A549 (cell line): Measurements from ENCODE around the gene MAP1S. TPM values are rescaled to one million over a fixed set of nuclear protein-coding genes. Genes with fewer than 3 reads are reported as not detected.

Source experiments
- ATAC-seq, 2 experiments: fragments of 200-7000 bp in 1 of 2; fragments of >200 bp in 1 of 2; cut with Nextera tagmentation in 1 of 2; cut with Tn5 transposase in 1 of 2; 3 replicates each; pipeline versions ENCODE4 v1.8.0 to v1.9.1; 2018 to 2020; ENCODE audit warnings: mild to moderate bottlenecking in 1 of 2, moderate library complexity in 1 of 2
- CTCF ChIA-PET: fragments of 300-600 bp; sonication (Branson Sonifier 250); formaldehyde crosslinking; extraction: SDS; loops from one replicate; lab custom pipeline; 2021; ENCODE audit warnings: antibody characterized with exemption, inconsistent platforms; lab: Yijun Ruan, JAX
- POLR2A ChIA-PET: fragments of 350-600 bp; formaldehyde crosslinking; extraction: SDS; loops from one replicate; lab custom pipeline; 2021; ENCODE audit warnings: antibody characterized with exemption, inconsistent platforms; lab: Yijun Ruan, JAX
- DNase-seq, 2 experiments: peaks; one replicate each; pipeline versions ENCODE4 v3.0.0 to v3.0.0-alpha.2; 2011 to 2016; ENCODE audit warnings: low read depth in 1 of 2, low spot score in 1 of 2
- FAIRE-seq: peaks from 2 replicates; lab custom pipeline; 2011; peaks lifted over from hg19 to GRCh38; lab: Jason Lieb, UNC
- H3K27ac ChIP-seq, 2 experiments: fragments of >200 bp; sonication (Bioruptor Twin); formaldehyde crosslinking; 3 replicates each; pipeline ENCODE4 v1.5.1; 2016 to 2017
- H3K4me1 ChIP-seq: fragments of >200 bp; sonication (Bioruptor Twin); formaldehyde crosslinking; 3 replicates; pipeline ENCODE4 v1.6.1; 2016
- H3K4me2 ChIP-seq: fragments of >200 bp; sonication (Bioruptor Twin); formaldehyde crosslinking; 3 replicates; pipeline ENCODE4 v1.6.1; 2016
- H3K4me3 ChIP-seq: fragments of >200 bp; sonication (Bioruptor Twin); formaldehyde crosslinking; 3 replicates; pipeline ENCODE4 v1.5.1; 2016
- H3K9me3 ChIP-seq: fragments of >200 bp; sonication (Bioruptor Twin); formaldehyde crosslinking; 3 replicates; pipeline ENCODE4 v1.6.1; 2016
- CBX8 ChIP-seq: fragments of 200-600 bp; sonication (generic); IDR thresholded peaks from 2 replicates; pipeline ENCODE4 v1.6.1; 2016
- CEBPB ChIP-seq, 2 experiments: fragments of >200 bp in 1 of 2; sonication (Bioruptor Twin) in 1 of 2; formaldehyde crosslinking in 1 of 2; IDR thresholded peaks; 2 replicates each; pipeline ENCODE4 v1.6.1; 2012 to 2016
- CHD2 ChIP-seq: fragments of 150-350 bp; IDR thresholded peaks from 2 replicates; pipeline ENCODE4 v1.6.1; 2014; ENCODE audit warnings: low read length; ENCODE audit not compliant: partially characterized antibody
- EHF ChIP-seq: fragments of 250-450 bp; sonication (Bioruptor Pico); IDR thresholded peaks from 2 replicates; pipeline ENCODE4 v1.5.0; 2020; ENCODE audit warnings: mild to moderate bottlenecking
- FOSB ChIP-seq: fragments of 250-450 bp; sonication (Bioruptor Pico); IDR thresholded peaks from 2 replicates; pipeline ENCODE4 v1.5.0; 2020; ENCODE audit warnings: mild to moderate bottlenecking, moderate library complexity
- FOSL2 ChIP-seq, 2 experiments: fragments of 450-650 bp in 1 of 2; fragments of >200 bp in 1 of 2; sonication (Bioruptor Twin) in 1 of 2; formaldehyde crosslinking; IDR thresholded peaks; 2 replicates each; pipeline versions ENCODE4 v1.5.0 to v1.6.1; 2016 to 2020; ENCODE audit warnings: mild to moderate bottlenecking in 1 of 2, moderate library complexity in 1 of 2
- GATA3 ChIP-seq: IDR thresholded peaks from 2 replicates; pipeline ENCODE4 v1.6.1; 2012; ENCODE audit warnings: borderline replicate concordance
- HDAC2 ChIP-seq: fragments of 200-600 bp; sonication (generic); IDR thresholded peaks from 2 replicates; pipeline ENCODE4 v1.6.1; 2016
- HOXB13 ChIP-seq: fragments of 250-450 bp; sonication (Bioruptor Pico); IDR thresholded peaks from 2 replicates; pipeline ENCODE4 v1.5.0; 2020; ENCODE audit warnings: low read depth, mild to moderate bottlenecking, moderate library complexity
- HOXB5 ChIP-seq: fragments of 250-450 bp; sonication (Bioruptor Pico); IDR thresholded peaks from 2 replicates; pipeline ENCODE4 v1.5.0; 2020; ENCODE audit warnings: mild to moderate bottlenecking, moderate library complexity
- JUN ChIP-seq, 2 experiments: fragments of >200 bp; sonication (Bioruptor Twin); formaldehyde crosslinking; IDR thresholded peaks; 2 replicates in 1 of 2; 3 replicates in 1 of 2; pipeline ENCODE4 v1.6.1; 2016 to 2017
- KDM1A ChIP-seq: fragments of 200-600 bp; sonication (generic); IDR thresholded peaks from 2 replicates; pipeline ENCODE4 v1.6.1; 2016; ENCODE audit warnings: low read depth, mild to moderate bottlenecking
- MAX ChIP-seq: IDR thresholded peaks from 2 replicates; pipeline ENCODE4 v1.6.1; 2012
- MYC ChIP-seq: IDR thresholded peaks from 2 replicates; pipeline ENCODE4 v1.6.1; 2012; ENCODE audit warnings: mild to moderate bottlenecking, inconsistent platforms, low read length, improper control_type of control experiment, borderline replicate concordance
- NFE2L2 ChIP-seq: fragments of 150-350 bp; conservative IDR thresholded peaks from 2 replicates; pipeline ENCODE4 v1.6.1; 2014; ENCODE audit warnings: low read length
- NR3C1 ChIP-seq: fragments of >200 bp; sonication (Bioruptor Twin); formaldehyde crosslinking; IDR thresholded peaks from 3 replicates; pipeline ENCODE4 v1.6.1; 2017
- POLR2A ChIP-seq: IDR thresholded peaks from 2 replicates; pipeline ENCODE4 v1.6.1; 2012; ENCODE audit warnings: mild to moderate bottlenecking, low read length
- POLR2AphosphoS2 ChIP-seq: conservative IDR thresholded peaks from 2 replicates; pipeline ENCODE4 v1.6.1; 2012; ENCODE audit warnings: low read length, improper control_type of control experiment, inconsistent platforms
- RCOR1 ChIP-seq: fragments of 150-350 bp; IDR thresholded peaks from 2 replicates; pipeline ENCODE4 v1.6.1; 2014; ENCODE audit warnings: antibody characterized with exemption, low read length, low read depth
- REST ChIP-seq: fragments of 200-600 bp; sonication (generic); IDR thresholded peaks from 2 replicates; pipeline ENCODE4 v1.6.1; 2016; ENCODE audit warnings: antibody characterized with exemption, mild to moderate bottlenecking, moderate library complexity
- TP53 ChIP-seq: fragments of 250-450 bp; sonication (Bioruptor Pico); IDR thresholded peaks from 2 replicates; pipeline ENCODE4 v1.5.0; 2021; ENCODE audit warnings: mild to moderate bottlenecking, moderate library complexity
- ZC3H11A ChIP-seq: fragments of 450-650 bp; IDR thresholded peaks from 2 replicates; pipeline ENCODE4 v1.6.1; 2014; ENCODE audit warnings: antibody characterized with exemption, mild to moderate bottlenecking
- ZFP36 ChIP-seq: fragments of 450-650 bp; IDR thresholded peaks from 2 replicates; pipeline ENCODE4 v1.6.1; 2014; ENCODE audit warnings: borderline replicate concordance; ENCODE audit not compliant: partially characterized antibody
- WGBS: methylation state at CpG from one replicate; pipeline ENCODE4 v1.1.6; 2017; ENCODE audit errors: missing lambda C conversion rate; 5-methylcytosine and 5-hydroxymethylcytosine counted together
- polyA plus RNA-seq, 4 experiments: library from polyadenylated mRNA; depleted of rRNA in 3 of 4; stranded (reverse); fragments of >200 nt; fragmentation: RNase III in 1 of 4; extraction: RNeasy Plus Mini Kit Qiagen cat#74134 plus additional on column Dnase treatment in 1 of 4; gene quantifications; 2 replicates in 3 of 4; 3 replicates in 1 of 4; pipeline ENCODE4 v1.2.3, GENCODE V29; 2011 to 2017
- TF ChIP-seq, protein P1 (sequence below): fragments of 250-450 bp; sonication (Bioruptor Pico); IDR thresholded peaks from 2 replicates; pipeline ENCODE4 v1.5.0; 2020; ENCODE audit warnings: low read depth, mild to moderate bottlenecking, moderate library complexity
- TF ChIP-seq, protein P2 (sequence below): fragments of 250-450 bp; sonication (Bioruptor Pico); IDR thresholded peaks from 2 replicates; pipeline ENCODE4 v1.5.0; 2021; ENCODE audit warnings: mild to moderate bottlenecking, moderate library complexity, borderline replicate concordance

MAP1S gene
- polyA plus RNA-seq, 2 of the 4 experiments (the other 2 are of a cell fraction), result 8.3 to 26.9 TPM

GRCh38 chr19:17680230-17680722 lies 39.0 kb upstream of the MAP1S start:
- Histone ChIP-seq H3K4me2 (peak overlapping the region; percentile 97), H3K4me1 (peaks cover 14% of the 10 kb centered on the region), H3K27ac (peak overlapping the region; percentile 59 to 82; a peak in 5 of 6 replicates), H3K4me3 (peak overlapping the region; percentile 43), H3K9me3 (no peaks in the 10 kb centered on the region)
- ChIA-PET POLR2A (interaction anchor here (0.6 kb wide), 1 partner anchor 74 kb away, joined by 8 read pairs; no protein-coding TSS in a partner anchor), CTCF (interaction anchor here (0.6 kb wide), 1 partner anchor 73 kb away, joined by 4 read pairs; no protein-coding TSS in a partner anchor)
- peak; percentile 71 to 75 for DNase-seq
- ATAC-seq, result peak; percentile 89 to 95
- TF ChIP-seq, protein P1, sequence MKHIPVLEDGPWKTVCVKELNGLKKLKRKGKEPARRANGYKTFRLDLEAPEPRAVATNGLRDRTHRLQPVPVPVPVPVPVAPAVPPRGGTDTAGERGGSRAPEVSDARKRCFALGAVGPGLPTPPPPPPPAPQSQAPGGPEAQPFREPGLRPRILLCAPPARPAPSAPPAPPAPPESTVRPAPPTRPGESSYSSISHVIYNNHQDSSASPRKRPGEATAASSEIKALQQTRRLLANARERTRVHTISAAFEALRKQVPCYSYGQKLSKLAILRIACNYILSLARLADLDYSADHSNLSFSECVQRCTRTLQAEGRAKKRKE (CRISPR knock-in tag), result no peak
- TF ChIP-seq FOSL2 (IDR thresholded peaks at IDR 0.05) (no peak), FOSL2 (CRISPR knock-in tag; IDR thresholded peaks at IDR 0.05) (peak; percentile 63), RCOR1 (no peak), JUN (IDR thresholded peaks at IDR 0.05) (0 out of 5 replicates have a peak, but pooled peaks of 1 of the 2 experiments have one; percentile 15), MAX (0 out of 2 replicates have a peak, but pooled peaks have one; percentile 20), CHD2 (no peak), TP53 (CRISPR knock-in tag) (no peak), POLR2AphosphoS2 (no peak)
- no peak for FAIRE-seq
- 5% methylated on average over 15 of the region's 38 CpGs for WGBS

- no peak for FAIRE-seq
- H3K9me3 ChIP-seq, result no peaks in the 10 kb centered on the region
- CTCF ChIA-PET, result no interaction called here
- TF ChIP-seq REST (peak; percentile 91), NR3C1 (no peak)
- TF ChIP-seq, all 56 proteins: peak for 1
- Histone ChIP-seq H3K4me3 (no peak overlapping the region), H3K4me2 (no peak overlapping the region), H3K27ac (no peak overlapping the region), H3K4me1 (peaks cover 24% of the 10 kb centered on the region)
- ATAC-seq (no peak), DNase-seq (no peak)
- POLR2A ChIA-PET, result no interaction called here
- WGBS, result 88% methylated on average over 23 of the region's 25 CpGs
Observed at GRCh38 chr19:17681505-17682125, 37.7 kb upstream of the MAP1S start.

GRCh38 chr19:17682273-17682672 lies 37.0 kb upstream of the MAP1S start:
- ChIA-PET POLR2A (no interaction called here), CTCF (no interaction called here)
- WGBS, result 71% methylated on average over 5 of the region's 5 CpGs
- H3K27ac ChIP-seq, result no peak overlapping the region
- H3K9me3 ChIP-seq, result no peaks in the 10 kb centered on the region
- H3K4me3 ChIP-seq, result no peak overlapping the region
- DNase-seq (no peak), FAIRE-seq (no peak), ATAC-seq (no peak)
- TF ChIP-seq HOXB13 (CRISPR knock-in tag) (no peak), ZC3H11A (no peak), MYC (no peak), FOSB (CRISPR knock-in tag) (no peak), POLR2A (no peak), HOXB5 (CRISPR knock-in tag) (no peak), KDM1A (no peak), ZFP36 (no peak), GATA3 (no peak), HDAC2 (no peak), NFE2L2 (no peak), CBX8 (no peak), EHF (CRISPR knock-in tag) (no peak), CEBPB (IDR thresholded peaks at IDR 0.05) (no peak)
- TF ChIP-seq, protein P2, sequence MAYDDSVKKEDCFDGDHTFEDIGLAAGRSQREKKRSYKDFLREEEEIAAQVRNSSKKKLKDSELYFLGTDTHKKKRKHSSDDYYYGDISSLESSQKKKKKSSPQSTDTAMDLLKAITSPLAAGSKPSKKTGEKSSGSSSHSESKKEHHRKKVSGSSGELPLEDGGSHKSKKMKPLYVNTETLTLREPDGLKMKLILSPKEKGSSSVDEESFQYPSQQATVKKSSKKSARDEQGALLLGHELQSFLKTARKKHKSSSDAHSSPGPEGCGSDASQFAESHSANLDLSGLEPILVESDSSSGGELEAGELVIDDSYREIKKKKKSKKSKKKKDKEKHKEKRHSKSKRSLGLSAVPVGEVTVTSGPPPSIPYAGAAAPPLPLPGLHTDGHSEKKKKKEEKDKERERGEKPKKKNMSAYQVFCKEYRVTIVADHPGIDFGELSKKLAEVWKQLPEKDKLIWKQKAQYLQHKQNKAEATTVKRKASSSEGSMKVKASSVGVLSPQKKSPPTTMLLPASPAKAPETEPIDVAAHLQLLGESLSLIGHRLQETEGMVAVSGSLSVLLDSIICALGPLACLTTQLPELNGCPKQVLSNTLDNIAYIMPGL (CRISPR knock-in tag), result no peak
- no peak overlapping the region for H3K4me2 ChIP-seq
- peaks cover 30% of the 10 kb centered on the region for H3K4me1 ChIP-seq
